Measurements from ENCODE around the gene RANBP9.
A peak's percentile ranks its signal among the peaks of the same experiment; 100 is the strongest.

RANBP9 gene

DNA sequence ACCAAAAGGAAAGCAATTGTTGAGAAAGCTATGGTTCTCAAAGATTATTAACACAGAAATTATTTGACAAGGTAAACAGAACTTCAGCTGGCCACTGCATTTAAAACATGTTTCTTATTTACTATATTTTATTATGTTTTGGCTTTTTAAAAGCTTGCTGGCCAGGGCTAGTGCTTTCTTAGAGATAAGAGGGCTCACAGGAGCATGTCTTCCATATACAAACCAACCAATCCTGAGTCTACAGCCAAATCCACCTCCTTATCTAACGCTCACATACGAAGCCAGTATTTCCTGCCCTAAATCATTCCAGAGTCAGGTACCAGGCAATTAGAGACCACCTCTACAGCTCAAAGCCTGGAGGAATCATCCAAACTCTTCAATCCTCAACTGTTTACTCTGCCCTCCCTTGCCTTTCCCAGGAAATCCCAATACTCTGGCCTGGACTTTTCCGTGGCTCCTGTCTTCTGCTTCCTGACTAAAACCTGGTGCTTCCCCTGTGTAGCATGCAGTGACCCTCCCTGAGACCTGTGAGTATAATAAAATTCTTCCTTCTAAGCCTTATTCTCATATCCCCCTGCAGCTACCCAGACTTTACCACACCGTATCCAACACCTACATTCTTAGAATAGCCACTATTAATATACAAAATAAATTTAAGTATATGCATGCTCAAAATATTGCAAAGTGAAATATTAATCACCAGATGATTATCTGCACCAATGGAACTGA lies 33.2 kb downstream of the RANBP9 start:
- DNase-seq (ENCODE audit: low read depth): no peak

DNA sequence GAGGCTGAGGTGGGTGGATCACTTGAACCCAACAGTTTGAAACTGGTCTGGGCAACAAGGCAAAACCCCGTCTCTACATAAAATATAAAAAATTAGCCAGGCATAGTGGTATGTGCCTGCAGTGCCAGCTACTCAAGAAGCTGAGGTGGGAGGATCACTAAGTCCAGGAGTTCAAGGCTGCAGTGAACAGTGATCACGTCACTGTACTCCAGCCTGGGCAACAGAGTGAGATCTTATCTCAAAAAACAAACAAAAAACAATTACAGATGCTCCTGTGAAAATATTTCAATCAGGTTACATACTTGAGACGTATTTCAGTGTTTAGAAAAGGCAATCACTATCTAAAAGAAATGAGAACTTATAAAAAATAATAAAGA lies 33.8 kb downstream of the RANBP9 start:
- DNase-seq (ENCODE audit: low read depth): no peak

DNA sequence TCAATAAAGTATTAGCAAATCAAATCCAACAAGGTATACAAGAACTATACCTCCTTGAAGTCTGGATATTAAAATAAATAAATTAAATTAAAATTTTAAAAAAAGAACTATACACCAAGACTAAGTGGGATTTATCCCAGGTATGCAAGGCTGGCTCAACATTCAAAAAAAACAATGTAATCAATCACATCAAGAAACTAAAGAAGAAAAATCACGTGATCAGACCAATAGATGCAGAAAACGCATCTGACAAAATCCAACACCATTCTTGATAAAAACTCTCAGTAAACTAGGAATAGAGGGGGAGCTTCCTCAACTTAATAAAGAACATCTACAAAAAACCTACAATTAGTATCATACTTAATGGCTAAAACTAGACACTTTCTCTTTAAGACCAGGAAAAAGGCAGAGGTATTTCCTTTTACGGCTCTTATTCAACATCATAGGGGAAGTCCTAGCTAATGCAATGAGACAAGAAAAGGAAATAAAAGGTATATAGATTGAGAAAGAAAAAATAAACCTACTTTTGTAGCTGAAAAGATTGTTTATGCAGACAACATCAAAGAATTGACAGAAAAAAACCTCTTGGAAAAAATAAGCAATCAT lies 35.0 kb downstream of the RANBP9 start:
- DNase-seq (ENCODE audit: low read depth): no peak

- DNase-seq (ENCODE audit: low read depth): no peak
These were observed 37.0 kb downstream of the RANBP9 start for GRCh38 chr6:13674533-13675190.

GRCh38 chr6:13673825-13674444 lies 37.7 kb downstream of the RANBP9 start:
- no peak for DNase-seq (ENCODE audit: low read depth)

DNA sequence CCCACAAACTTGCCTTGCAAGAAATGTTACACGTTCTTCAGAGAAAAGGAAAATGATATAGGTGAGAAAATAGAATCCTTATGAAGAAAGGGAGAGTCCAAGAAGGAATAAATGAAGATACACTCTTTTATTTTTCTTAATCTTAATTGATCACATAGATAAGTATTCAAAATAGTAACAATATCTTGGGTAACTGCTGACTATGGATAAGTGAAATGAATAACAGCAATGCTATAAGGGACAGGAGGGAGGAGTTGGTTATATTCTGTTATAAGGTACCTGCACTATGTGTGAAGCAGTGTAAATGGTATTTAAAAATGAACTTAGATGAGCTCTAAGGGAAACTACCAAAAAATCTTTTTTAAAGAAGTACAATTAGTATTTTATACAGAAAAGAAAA lies 38.3 kb downstream of the RANBP9 start:
- no peak for DNase-seq (ENCODE audit: low read depth)

DNA sequence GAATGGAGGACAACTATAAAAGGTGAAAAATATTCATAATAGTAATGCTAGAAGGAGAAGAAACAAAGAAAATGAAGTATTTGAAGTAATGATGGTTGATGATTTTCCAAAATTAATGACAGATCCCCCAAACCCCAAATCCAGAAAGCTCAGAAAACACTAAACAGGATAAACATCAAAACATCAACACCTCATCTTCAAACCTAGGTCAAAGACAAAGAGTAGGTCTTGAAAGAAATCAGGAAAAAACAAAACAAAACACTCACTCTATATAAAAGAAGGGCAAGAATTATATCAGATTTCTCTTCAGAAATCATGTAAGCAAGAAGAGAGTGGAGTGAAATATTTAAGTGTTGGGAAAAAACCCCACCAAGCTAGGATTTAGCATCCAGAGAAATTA lies 38.7 kb downstream of the RANBP9 start:
- DNase-seq (ENCODE audit: low read depth): no peak

DNA sequence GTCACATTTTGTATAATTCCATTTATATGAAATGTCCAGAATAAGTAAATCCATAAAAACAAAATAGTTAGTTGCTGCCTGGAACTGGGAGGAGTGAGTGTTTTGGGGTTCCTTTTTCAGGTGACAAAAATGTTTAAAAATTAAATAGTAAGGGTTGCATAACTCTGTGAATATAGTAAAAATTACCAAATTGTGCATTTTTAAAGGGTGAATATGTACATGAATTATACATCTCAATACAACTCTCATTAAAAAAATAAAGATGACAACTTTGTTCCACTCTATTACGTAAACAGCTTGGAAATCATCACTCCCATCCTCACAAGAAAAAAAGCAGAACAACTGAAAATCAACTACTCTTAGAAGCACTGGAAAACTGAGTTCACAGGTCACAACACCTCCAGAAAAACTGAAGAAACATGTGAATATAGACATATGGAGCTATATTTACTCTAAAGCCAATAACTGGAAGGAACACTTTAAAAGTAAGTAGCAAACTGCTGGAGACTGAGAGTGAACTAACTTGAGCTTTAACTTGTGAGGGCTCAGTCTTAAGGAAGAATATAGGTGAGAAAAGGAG lies 40.0 kb downstream of the RANBP9 start:
- peak; percentile 12 for DNase-seq (ENCODE audit: low read depth)

GRCh38 chr6:13669476-13669875 lies 42.2 kb downstream of the RANBP9 start:
- DNase-seq (ENCODE audit: low read depth): no peak

DNA sequence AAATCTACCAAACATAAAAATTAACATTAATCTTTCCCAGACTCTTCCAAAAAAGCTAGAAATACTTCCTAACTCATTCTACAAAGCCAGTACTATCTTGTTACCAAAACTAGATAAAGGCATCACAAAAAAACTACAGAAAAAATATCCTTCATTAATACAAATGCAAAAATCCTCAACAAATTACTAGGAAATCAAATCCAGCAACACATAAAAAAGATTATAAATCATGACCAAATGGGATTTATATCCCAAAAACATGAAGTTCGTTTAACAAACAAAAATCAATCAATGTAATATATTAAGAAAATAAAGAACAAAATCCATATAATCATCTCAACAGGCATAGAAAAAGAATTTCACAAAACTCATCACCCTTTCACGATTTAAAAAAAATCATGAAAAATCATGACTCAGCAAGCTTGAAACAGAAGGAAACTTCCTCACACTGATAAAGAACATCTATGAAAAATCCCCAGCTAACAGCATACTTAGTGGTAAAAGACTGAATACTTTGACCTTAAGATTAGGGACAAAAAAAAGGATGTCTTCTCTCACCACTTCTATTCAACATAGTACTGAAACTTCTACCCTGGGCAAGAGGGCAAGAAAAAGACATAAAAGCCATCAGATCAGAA lies 43.2 kb downstream of the RANBP9 start:
- no peak for DNase-seq (ENCODE audit: low read depth)

DNA sequence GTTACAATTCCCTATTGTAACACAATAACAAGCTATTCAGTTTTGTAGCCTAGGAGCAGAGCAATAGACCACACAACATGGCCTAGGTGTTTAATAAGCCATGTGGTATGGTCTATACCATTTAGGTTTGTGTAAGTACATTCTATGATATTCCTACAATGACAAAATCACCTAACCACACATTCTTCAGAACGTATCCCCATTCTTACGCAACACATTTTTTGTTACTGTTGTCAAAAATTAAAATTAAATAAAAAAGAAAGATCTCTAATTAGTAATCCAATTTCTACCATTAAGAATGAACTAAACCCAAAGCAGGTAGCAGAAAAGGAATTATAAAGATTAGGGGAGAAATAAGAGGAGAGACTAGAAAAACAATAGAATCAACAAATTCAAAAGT lies 44.0 kb downstream of the RANBP9 start:
- no peak for DNase-seq (ENCODE audit: low read depth)

DNA sequence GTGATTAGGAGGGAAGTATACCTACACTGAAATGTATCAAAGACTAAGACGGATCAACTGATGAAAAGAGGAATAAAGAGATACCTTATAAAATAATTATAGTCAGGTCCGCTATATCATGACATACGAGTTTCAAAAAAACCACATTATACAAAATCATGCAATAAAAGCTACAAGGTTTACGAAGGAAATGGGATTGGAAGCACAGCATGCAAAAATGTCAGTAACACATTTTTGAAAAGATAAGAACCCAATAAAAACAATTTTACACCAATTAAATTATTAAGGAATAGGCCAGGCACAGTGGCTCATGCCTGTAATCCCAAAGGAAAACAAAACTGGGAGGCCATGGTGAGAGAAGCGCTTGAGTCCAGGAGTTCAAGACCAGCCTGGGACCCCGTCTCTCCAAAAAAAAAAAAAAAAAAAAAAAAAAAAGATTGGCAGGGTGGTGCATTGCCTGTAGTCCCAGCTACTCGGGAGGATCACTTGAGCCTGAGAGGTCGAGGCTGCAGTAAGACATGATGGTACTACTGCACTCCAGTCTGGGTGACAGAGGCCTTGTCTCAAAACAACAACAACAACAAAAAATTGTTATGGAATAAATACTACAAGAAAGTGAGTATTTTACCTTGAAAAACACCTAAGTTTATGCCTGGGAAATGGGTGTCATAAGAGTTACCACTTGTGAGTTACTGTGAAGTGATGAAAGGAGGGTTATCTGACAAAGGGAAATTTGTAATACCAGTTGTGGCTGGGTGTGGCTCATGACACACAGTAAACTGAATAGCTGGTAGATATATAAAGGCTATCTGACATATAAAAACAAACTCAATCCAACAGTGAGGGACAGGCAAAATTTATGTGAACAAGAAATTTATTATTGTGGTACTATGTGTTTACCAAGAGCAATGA lies 45.2 kb downstream of the RANBP9 start:
- DNase-seq (ENCODE audit: low read depth): no peak

DNA sequence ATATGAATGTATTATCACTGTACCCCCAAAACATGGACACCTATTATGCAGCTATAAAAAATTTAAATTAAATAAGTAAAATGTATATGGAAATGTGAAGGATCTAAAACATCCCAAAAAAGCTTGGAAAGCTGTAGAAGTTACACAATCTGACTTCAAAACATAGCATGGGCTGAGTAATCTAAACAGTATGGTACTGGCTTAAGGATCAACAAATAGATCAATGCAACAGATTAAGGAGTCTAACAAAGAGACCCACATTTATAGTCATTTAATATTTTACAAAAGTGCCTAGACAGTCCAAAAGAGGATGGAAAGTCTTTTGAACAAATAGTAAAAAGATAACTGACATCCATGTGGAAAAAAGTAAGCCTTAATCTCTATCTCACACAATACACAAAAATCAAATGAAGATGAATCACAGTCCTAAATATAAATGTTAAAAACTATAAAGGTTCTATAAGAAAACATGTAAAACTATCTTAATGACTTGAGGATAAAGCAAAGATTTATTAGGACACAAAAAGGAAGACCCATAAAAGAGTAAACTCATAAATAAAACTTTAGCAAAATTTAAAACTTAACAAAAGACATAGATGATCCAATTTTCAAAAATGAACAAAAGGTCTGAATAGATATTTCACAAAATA lies 46.8 kb downstream of the RANBP9 start:
- DNase-seq (ENCODE audit: low read depth): peak; percentile 31

DNA sequence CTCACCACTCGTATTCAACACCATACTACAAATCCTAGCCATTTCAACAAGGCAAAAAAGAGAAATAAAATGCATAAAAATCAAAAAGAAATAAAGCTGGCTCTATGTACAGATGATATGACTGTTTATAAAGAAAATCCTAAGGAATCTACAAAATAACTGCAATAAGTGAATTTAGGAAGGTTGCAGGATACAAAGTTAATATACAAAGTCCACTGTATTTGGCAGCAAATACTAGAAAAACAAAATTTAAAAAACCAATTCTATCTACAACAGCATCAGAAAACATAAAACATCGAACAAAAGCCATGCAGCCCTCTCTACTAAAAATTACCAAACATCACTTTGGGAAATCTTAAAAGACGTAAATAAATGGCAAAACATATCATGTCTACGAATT lies 47.6 kb downstream of the RANBP9 start:
- no peak for DNase-seq (ENCODE audit: low read depth)

GRCh38 chr6:13662651-13663334 lies 48.8 kb downstream of the RANBP9 start:
- DNase-seq (ENCODE audit: low read depth): no peak

DNA sequence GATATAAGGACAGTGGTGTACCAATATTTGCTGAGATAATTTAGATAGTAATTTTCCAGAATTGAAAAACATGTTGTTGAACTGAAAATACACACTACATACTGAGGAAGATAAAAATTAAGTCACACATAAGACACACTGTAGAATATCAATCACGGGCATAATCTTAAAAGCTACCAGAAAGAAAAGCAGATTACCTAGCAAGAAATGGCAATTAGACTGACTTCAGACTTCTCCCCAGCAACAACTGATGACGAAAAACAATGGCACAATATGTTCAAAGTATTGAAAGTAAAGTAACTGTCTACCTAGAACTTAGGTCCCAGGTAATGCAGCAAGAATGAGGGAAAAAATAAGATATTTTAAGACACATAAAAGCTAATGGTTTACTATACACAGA lies 50.0 kb downstream of the RANBP9 start:
- no peak for DNase-seq (ENCODE audit: low read depth)

- DNase-seq (ENCODE audit: low read depth): no peak
These were observed 50.7 kb downstream of the RANBP9 start for GRCh38 chr6:13660893-13661292.

DNA sequence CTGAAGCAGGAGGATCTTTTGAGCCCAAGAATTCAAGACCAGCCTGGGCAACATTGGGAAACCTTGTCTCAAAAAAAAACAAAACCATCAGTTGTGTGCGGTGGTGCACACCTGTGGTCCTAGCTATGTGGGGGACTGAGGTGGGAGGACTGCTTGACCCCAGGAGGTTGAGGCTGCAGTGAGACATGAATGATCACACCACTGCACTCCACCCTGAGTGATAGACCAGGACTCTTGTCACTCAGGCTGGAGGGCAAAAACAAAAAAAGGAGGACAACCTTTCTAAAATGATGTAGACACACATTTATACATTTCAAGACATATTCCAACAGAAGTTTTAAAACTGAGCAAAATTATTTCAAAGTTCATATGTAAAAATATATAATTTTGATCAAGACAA lies 51.4 kb downstream of the RANBP9 start:
- no peak for DNase-seq (ENCODE audit: low read depth)

- no peak for DNase-seq (ENCODE audit: low read depth)
These were observed 55.9 kb downstream of the RANBP9 start for GRCh38 chr6:13655700-13656099.

- no peak for DNase-seq (ENCODE audit: low read depth)
These were observed 57.1 kb downstream of the RANBP9 start for GRCh38 chr6:13654496-13654895.

Data from fibroblast of gingiva (primary cell).